HFF-Myc (cell line): ENCODE measurements around the gene KMT2C.

Experiments
- DNase-seq: peaks from one replicate; pipeline ENCODE4 v3.0.0-alpha.2; 2011; ENCODE audit warnings: low read depth; ENCODE audit errors: extremely low read depth
- H3K4me3 ChIP-seq: replicated peaks from 2 replicates; pipeline ENCODE4 v1.5.1; 2011; ENCODE audit warnings: low read depth, mild to moderate bottlenecking, control low read depth, low read length
- CTCF ChIP-seq: IDR thresholded peaks from 2 replicates; pipeline ENCODE4 v1.5.1; 2012; ENCODE audit warnings: mild to moderate bottlenecking, low read depth, low read length, control low read depth; ENCODE audit errors: missing control alignments

The KMT2C gene

GRCh38 chr7:152370297-152370696, 65.5 kb downstream of the KMT2C start:
- no peak for TF ChIP-seq CTCF
- no peak overlapping the region for H3K4me3 ChIP-seq
- no peak for DNase-seq

- no peak for DNase-seq
- no peak for TF ChIP-seq CTCF
- H3K4me3 ChIP-seq: no peak overlapping the region
Measured at GRCh38 chr7:152369518-152369917, 66.3 kb downstream of the KMT2C start.

GRCh38 chr7:152367170-152367569, 68.6 kb downstream of the KMT2C start:
- no peak for DNase-seq
- H3K4me3 ChIP-seq: no peak overlapping the region
- no peak for TF ChIP-seq CTCF

GRCh38 chr7:152366662-152367061, 69.1 kb downstream of the KMT2C start:
- H3K4me3 ChIP-seq: no peak overlapping the region
- no peak for TF ChIP-seq CTCF
- no peak for DNase-seq

GRCh38 chr7:152365982-152366603, 69.7 kb downstream of the KMT2C start:
- no peak for TF ChIP-seq CTCF
- H3K4me3 ChIP-seq: no peak overlapping the region
- no peak for DNase-seq

- no peak for TF ChIP-seq CTCF
- DNase-seq: no peak
- H3K4me3 ChIP-seq: no peak overlapping the region
Measured at GRCh38 chr7:152363798-152364197, 72.0 kb downstream of the KMT2C start.

- H3K4me3 ChIP-seq: no peak overlapping the region
Measured at GRCh38 chr7:152362128-152362926, 73.5 kb downstream of the KMT2C start.

More at GRCh38 chr7:152362128-152362926, 73.5 kb downstream of the KMT2C start:
- TF ChIP-seq CTCF: no peak
- DNase-seq: no peak
